ENCODE data around the gene KRTAP4-8.
"Not testable (repeated sequence)": the region's sequence is repeated elsewhere in the genome, so short reads cannot be mapped to it uniquely, and the experiment has no call there.

The KRTAP4-8 gene

DNA sequence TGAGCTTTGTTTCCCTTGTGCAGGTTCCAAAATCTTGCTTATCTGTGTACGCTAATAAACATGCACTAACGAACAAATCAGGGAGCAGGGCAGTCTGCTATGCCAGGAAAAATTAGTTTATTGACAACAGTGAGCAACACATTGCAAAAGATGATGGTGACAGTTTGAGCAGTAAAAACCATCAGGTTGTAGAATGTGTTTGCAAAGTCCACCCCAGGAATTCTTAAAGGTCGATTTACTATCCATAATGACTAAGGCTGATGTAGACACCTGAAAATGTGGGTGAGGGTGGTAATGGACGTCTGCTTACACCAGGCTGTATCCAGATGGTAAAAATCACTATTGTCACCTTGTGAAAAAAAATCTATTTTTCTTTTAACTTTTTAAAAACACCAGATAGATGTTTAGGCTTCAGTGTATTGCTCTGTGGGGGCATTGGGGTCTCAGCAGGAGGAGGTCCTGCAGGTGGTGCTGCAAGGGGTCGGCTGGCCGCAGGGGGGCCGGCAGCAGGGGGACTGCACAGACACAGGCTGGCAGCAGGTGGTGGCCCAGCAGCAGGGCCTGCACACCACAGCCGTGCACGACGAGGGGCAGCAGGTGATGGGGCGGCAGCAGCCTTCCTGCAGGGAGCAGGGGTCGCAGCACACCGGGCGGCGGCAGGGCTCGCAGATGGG is 32.8 kb downstream of the KRTAP4-8 start:
- DNase-seq = not testable (repeated sequence)

DNA sequence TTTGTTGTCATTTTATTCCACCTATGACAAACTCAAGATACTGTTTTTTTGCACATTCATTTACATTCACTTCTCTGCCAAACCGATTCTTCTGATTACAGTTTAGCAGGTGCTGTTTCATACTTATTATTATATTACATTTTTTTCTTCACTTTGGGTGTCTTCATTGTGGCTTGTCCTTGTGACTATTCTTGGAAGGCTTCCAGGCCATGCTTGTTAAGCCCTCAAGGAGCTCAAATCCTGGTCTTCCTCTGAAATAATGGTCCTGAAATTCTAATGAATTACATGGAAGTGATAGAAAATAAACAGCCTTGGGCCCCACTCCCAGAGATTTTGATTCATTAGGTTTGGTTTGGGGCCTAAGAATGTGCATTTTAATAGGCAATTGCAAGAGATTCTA is 33.6 kb downstream of the KRTAP4-8 start:
- DNase-seq = no peak

- DNase-seq = no peak
Observed at GRCh38 chr17:41063449-41063848, 34.5 kb downstream of the KRTAP4-8 start.

- DNase-seq = peak; percentile 98
Observed at GRCh38 chr17:41061964-41062363, 36.0 kb downstream of the KRTAP4-8 start.

DNA sequence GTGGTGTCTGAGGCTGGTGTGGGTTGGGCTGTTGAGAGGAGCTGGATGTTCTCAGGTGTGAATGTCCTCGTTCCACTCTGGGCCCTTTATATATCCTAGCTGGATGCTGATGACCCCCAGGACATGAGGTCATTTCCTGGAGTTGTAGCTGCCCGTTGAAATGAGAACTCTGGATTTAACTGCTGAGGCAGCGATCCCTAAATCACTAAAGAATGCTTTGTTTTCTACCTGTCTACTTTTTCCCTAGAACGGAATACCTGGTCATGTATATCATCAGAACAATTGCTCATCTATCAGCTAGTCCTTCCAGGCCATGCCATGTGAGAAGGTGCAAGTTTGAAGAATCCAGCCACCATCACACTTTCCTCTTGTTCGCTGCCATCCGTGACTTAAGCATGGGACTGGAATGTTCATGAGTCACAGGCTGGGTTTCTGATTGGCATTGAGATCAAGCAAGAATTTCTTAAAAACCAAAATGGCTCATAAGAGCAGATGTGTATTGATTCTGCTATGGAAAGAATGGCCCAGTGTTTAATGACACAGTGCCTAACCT is 37.8 kb downstream of the KRTAP4-8 start, which contains the start of gene KRTAP2-3:
TSS of gene KRTAP2-3 (minus strand) at position 63 of the 553 bp plus-strand sequence. CDS start 64 bp downstream, outside the sequence.
- DNase-seq = peak; percentile 97

GRCh38 chr17:41059276-41060051 is 38.5 kb downstream of the KRTAP4-8 start:
- peak; percentile 94 for DNase-seq

DNA sequence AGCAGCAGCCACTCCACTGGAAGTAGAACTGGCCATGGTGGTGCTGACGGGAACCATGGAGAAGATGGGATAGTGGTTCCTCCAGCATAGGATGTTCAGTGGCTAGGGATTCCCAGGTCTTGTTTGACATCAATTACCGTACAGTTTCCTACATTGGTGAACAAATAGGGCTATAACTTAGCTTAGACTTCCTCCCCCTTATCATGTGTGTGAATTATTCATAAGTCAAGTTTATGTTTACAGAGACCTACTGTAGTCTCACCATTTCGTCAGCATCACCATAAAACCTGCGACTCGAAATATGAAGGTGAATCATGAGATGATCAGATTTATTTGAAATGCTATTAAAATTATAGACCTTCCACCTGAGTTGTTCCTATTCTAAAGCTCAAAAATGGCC is 39.2 kb downstream of the KRTAP4-8 start:
- DNase-seq = no peak

DNA sequence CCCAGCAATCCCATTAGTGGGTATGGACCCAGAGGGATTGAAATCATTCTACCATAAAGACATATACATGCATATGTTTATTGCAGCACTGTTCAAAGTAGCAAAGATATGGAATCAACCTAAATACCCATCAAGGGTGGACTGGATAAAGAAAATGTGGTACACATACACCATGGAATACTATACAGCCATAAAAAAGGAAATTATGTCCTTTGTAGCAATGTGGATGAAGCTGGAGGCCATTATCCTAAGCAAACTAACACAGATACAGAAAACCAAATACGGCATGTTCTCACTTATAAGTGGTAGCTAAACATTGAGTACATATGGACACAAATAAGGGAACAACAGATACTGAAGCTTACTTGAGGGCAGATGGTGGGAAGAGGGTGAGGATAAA is 40.4 kb downstream of the KRTAP4-8 start:
- DNase-seq = no peak

- not testable (repeated sequence) for DNase-seq
Observed at GRCh38 chr17:41055130-41055529, 42.8 kb downstream of the KRTAP4-8 start, which contains the start of gene KRTAP2-2. Gene KRTAP2-2, minus strand, starts transcription at chr17:41055230. Its CDS starts 19 bp downstream, at chr17:41055211.

GRCh38 chr17:41054556-41054955 is 43.4 kb downstream of the KRTAP4-8 start:
- not testable (repeated sequence) for DNase-seq

GRCh38 chr17:41054025-41054424 is 43.9 kb downstream of the KRTAP4-8 start:
- no peak for DNase-seq

- DNase-seq = peak; percentile 74
Observed at GRCh38 chr17:41052566-41052965, 45.4 kb downstream of the KRTAP4-8 start.

- peak; percentile 54 for DNase-seq
Observed at GRCh38 chr17:41049110-41049509, 48.8 kb downstream of the KRTAP4-8 start.

DNA sequence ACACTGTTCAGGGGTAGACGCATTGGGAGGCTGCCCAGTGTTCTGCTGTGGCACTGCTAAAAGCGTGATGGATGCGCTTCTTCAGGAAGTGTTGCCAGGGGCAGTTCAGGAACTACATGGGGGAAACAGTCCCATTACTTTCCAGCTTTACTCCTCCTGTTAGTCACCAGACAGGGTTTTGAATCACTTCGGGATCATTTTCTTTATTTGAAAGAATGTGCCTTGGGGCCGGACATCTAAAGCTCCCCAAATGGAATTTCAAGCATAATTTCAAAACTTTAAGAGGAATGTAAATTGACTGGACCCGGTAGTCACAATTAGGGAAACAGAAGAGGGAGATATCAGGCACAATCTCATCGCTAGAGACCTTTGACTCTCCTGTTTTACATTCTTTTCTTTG is 49.5 kb downstream of the KRTAP4-8 start:
- DNase-seq = peak; percentile 69
